ENCODE results near the gene MTA3.

Gene MTA3

GRCh38 chr2:42787424-42787787, 219.0 kb downstream of the MTA3 start:
- DNase-seq (ENCODE audit: low spot score) = no peak

DNA sequence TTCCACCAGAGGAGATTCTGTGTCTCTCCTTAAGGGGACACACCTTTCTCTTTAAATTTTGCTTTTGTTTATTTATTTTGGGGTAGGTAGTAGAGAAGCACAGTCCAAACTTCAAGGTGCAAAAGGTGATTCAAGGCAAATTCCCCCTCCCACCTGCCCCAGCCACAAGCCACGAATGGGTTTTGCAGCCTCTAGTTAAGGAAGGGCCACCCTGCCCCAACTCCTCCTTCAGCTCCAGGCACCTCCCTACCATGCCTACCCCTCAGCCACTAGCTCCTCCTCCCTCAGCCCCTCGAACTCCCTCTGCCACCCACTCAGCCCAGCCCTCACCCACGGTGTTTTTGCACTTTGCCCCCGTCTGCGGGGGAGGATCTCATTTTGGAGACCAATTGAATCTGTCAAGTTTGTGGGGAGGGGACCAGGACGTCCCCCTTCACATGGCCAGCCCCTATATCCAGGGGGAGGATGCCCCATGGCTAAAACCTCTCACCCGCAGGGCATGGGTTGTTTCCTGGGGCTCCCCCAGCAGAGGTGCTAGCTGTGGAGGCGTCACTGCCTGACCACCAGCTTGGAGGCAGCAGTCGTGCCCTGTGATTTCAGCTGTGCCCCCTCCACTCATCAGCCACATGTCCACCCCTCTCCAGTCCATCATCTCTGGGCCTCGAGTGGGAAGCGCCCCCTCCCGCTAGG, 219.5 kb downstream of the MTA3 start:
- no peak for DNase-seq (ENCODE audit: low spot score)

DNA sequence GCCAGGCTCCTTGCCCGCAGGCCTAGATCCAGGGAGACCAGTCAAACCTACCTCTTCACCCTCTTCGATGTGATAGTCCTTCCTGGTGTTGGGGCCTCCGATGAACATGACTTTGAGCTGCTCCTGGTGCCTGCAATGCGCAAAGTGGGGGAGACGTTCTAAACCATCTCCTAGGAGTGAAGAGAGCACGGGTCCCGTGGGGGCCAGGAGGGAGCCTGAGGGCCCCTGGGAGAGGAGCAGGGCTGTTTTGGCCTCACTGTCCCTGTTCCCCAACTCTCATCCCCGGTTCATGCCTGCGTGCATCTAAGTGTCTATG, 220.0 kb downstream of the MTA3 start:
- no peak for DNase-seq (ENCODE audit: low spot score)

DNA sequence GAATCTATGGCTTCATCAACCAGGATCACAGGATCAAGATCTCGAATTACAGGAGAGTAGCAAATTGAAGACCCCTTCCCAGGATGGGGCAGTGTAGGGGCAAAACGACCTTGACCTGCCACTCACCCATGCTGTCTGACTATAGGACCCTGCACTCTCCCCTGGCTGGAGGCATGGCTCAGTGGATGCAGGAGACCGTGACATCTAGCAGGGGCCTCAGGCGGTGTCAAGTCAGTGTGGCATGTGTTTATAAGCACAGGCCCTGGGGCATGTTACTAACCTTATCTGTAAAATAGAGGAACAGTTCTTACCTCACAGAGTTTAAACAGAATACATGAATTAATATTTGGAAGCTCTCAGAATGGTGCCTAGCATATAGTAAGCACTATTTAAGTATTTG, 220.4 kb downstream of the MTA3 start:
- no peak for DNase-seq (ENCODE audit: low spot score)

- DNase-seq (ENCODE audit: low spot score) = no peak
Measured at GRCh38 chr2:42789751-42790150, 221.3 kb downstream of the MTA3 start.

DNA sequence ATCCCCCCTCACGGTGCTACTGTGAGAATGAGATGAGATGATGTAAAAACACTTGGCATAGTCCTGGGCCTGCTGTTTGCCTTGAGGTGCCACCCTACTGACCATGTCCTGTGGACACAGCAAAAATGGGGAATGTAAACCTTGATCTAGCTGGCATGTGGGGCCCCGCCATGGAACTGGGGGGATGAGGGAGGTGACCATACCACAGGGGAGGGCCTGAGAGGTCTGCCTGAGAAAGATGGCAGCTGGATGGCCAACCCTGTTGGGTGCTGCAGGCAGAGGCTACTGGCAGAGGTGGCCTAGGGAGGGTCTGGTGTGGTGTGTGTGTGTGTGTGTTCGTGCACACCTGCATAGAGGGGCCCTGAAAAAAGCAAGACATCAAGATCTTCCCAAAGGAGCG, 223.2 kb downstream of the MTA3 start:
- DNase-seq (ENCODE audit: low spot score) = no peak

DNA sequence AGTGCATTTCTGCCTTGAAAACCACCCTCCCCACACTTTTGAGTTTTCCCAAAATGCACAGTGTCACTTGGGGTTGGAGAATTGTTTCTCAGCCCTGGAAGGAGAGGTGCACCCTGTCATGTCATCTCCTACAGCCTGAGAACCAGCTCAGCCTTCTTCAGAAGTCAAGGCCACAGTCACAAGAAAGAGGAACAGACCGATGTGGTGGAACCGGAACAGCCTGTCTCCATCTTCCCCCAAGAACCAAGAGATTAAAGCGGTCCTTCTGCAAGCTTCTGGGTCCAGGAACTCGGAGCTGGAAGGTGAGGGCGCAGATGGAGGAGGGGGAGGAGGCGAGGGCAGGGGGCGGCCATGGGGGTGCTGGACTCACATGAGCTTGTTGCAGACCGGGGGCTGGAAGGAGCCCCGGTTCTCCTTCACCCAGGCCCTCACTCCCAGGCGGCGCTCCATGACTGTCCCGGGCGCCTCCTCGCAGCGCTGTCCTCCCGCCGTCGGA, 223.7 kb downstream of the MTA3 start:
- DNase-seq (ENCODE audit: low spot score) = no peak

DNA sequence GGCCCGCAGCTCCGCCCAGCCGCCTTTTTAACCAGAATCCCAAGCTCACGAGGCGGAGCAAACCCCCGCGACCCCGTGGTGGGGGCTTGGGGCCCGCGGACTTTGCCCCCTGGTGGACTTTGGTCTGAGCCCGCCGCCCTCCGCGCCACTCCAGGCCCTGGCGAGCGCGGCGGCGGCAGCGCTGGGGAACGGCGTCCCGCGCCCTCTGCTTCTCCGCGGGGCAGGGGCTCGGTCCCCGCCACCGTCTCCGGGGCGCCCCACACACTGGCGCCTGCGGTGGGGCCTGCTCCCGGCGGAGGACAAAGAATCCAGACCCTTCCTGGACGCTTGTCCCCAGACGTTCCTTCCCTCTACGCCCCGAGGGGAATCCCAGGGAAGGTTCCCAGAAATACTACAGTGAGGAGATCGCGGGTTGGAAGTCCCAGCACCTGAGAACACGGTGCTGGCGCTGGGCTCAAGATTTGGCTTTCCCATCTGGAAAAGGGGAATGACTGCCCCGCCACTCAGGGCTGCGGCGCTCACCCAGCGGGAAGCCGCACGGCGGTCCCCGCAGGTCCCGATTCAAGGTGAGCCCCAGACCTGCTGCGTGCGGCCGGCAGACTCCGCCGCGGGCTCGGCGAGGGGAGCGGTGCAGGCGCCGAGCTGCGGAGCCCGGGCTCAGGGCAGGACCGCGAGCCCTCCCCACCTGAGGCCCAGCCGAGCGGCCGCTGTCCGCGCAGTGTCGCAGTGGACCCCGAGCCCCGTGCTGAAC, 224.3 kb downstream of the MTA3 start, which contains the start of gene HAAO:
HAAO (minus strand) TSS at position 1 of the 751 bp plus-strand sequence. CDS start 47 bp downstream, outside the sequence.
- DNase-seq (ENCODE audit: low spot score) = no peak

- no peak for DNase-seq (ENCODE audit: low spot score)
Measured at GRCh38 chr2:42793334-42794270, 225.2 kb downstream of the MTA3 start.

DNA sequence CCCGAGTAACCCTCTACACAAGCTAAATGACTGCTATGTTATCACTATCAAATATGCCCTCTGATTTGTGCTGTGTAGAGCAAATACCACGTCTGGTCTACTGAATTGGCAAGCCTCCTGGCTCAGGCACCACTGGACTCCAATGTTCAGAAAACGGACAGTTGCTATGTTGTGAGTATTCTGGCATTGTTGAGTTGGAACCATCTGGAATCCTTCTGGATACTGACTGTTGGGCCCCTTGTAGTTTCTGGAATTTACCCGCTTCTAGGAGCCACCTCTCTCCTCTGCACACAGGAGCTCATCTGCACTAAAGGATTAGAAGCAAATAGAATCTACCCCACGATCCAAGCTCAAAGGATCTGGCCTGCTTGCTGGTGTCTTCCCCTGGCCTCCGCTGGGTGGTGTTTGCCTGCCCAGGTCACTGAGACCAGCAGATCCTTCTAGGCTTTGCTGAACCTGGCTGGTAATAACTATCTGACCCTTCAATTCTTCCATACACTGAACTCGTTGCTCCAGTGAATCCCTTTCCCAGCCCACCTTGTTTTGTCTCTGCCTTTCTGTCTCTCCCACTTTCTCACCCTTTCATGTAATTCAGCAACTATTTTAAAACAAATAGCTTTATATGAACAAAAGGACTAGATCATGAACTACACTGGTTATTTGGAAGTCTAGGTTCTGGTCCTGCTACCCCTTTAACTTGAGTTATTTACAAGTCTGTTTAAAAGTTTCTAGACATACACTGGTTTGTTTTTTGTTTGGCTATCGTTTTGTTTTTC, 226.0 kb downstream of the MTA3 start:
- no peak for DNase-seq (ENCODE audit: low spot score)

DNA sequence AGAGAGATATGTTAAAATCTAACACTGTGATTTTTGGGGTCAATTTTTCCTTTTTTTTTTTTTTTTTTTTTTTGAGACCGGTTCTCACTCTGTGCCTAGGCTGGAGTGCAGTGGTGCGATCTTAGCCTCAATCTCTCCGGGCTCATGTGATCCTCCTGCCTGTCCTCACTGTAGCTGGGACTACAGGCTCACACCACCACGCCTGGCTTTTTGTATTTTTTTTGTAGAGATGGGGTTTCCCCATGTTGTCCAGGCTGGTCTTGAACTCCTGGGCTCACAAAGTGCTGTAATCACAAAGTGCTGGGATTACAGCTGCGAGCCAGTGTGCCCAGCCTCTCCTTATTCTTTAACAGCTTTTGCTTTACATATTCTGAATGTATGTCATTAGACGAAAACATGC, 226.8 kb downstream of the MTA3 start:
- no peak for DNase-seq (ENCODE audit: low spot score)

DNA sequence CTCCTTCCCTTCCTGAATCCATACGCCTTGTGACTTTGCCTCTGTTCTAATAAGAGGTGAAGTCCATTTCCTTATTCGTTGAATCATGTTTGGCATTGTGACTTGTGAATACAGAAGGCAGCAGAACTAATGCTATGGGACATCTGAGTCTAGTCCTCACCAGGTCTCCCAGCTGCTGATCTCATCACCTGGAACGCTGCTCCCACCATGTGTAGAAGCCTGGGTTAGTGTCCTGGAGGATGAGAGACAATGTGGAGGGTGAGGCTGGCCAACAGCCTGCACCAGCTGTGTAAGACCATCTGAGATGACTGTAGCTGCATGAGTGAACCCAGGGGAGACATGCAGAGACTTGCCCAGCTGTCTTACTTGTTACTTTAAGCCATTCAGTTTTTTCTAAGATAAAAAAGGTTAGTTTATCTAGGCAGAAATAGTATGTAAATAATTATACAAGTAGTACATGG, 227.4 kb downstream of the MTA3 start:
- DNase-seq (ENCODE audit: low spot score) = no peak

- no peak for DNase-seq (ENCODE audit: low spot score)
Measured at GRCh38 chr2:42796427-42797248, 228.2 kb downstream of the MTA3 start.

- no peak for DNase-seq (ENCODE audit: low spot score)
Measured at GRCh38 chr2:42797281-42797680, 228.8 kb downstream of the MTA3 start.

GRCh38 chr2:42799881-42800280, 231.4 kb downstream of the MTA3 start:
- no peak for DNase-seq (ENCODE audit: low spot score)

DNA sequence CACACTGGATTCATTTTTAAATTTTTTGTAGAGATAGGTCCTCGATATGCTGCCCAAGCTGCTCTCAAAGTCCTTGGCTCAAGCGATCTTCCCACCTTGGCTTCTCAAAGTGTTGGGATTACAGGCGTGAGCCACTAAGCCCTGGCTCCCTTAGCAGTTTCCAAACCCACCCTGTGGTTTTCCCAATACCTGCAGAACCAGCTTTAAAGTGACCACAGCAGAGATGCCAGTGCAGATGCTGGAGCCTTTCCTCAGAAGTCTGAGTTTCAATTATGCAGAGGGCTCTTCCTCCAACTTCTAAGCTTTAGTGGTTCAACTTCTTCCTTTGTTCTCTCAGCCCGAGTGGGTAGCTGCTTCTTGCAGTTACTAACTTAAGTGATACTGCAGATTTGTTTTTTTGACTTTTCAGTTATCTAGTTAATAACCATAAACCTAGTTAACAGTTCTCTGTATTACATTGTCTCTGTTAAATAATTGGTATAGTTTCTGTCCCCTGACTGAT, 232.1 kb downstream of the MTA3 start:
- no peak for DNase-seq (ENCODE audit: low spot score)

- DNase-seq (ENCODE audit: low spot score) = no peak
Measured at GRCh38 chr2:42800981-42801380, 232.5 kb downstream of the MTA3 start.

DNA sequence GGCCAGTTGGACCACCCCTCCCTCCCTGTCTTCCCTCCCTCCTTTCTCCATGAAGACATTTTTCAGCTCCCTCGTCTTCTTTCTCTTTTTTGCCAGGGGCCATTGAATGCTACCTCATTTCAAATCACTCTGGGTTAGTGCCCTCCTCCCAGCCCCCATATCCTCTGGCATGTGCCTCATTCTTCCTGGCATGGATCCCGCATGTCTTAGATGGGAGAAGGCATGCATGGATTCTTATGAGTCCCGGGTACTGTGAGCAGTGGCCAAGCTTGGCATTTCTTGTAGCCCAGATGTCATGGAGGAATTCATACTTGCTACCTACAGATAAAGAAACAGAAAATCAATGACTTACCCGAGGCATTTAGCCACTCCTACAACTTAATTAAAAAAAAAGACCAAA, 232.9 kb downstream of the MTA3 start:
- DNase-seq (ENCODE audit: low spot score) = no peak

DNA sequence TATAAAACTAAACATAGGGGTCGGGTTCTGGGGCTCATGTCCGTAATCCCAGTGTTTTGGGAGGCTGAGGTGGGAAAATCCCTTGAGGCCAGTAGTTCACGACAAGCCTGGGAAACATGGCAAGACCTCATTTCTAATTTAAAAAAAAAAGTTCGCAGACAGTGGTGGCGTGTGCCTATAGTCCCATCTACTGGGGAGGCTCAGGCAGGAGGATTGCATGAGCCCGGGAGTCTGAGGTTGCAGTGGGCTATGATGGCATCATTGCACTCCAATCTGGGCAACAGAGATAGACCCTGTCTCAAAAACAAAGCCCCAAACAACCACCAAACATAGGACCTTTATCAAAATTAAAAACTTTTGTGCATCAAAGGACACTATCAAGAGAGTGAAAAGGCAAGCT, 233.7 kb downstream of the MTA3 start:
- no peak for DNase-seq (ENCODE audit: low spot score)

DNA sequence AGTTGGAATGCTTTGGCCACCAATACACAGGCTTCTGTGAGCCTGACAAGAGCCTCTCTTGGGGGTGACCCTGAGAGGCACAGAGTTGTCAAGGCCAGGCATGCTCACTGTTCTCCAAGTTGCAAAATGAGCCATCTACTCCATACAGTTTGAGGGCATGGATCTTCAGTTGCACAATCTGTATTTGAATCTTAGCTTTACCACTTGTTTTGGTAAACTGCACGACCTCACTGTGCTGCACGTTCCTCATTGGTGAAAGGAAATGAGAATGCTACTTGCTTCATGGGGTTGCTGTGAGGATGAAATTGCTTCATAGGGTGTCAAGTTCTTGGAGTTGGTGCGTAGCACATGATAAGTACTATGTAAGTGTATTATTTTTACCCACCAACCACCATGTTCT, 235.9 kb downstream of the MTA3 start:
- DNase-seq (ENCODE audit: low spot score) = no peak

DNA sequence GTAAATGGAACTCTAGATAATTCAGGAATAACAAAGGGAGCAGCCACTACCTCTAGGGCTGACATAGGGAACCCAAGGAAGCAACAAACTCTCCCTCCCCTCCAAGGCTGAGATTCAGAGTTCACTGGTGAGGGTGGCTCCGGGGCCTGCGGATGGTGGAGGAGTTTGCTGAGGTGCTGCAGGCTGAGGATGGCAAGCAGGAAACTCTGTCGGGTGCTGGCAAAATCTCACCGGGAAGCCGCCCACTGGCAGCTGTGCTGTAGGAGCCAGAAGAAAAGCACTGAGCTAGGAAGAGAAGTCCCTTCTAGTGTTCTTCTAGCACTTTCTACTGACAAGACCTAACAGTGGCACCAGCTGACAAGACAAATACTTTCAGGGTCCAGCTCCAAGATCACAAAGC, 236.5 kb downstream of the MTA3 start:
- DNase-seq (ENCODE audit: low spot score) = no peak

All from COLO829 (cell line).